B cell (primary cell): Measurements from ENCODE around the gene MYO5C. TPM values are rescaled to one million over a fixed set of nuclear protein-coding genes. Genes with fewer than 3 reads are reported as not detected.

Experiments used
- ATAC-seq: fragments of 200-7000 bp; cut with Tn5 transposase; one replicate; pipeline ENCODE4 v1.10.0; 2021; ENCODE audit warnings: low read depth, mild to moderate bottlenecking, moderate number of reproducible peaks, moderate library complexity
- CTCF ChIA-PET: fragments of 350-600 bp; sonication (Branson Sonifier 250); formaldehyde crosslinking; loops from one replicate; lab custom pipeline; 2021; ENCODE audit warnings: antibody characterized with exemption, inconsistent platforms; lab: Charles Lee
- POLR2A ChIA-PET: fragments of 350-600 bp; sonication (Branson Sonifier 250); formaldehyde crosslinking; loops from one replicate; lab custom pipeline; 2021; ENCODE audit warnings: antibody characterized with exemption; lab: Charles Lee
- DNase-seq: peaks from one replicate; pipeline ENCODE4 v3.0.0; 2013
- H2AFZ ChIP-seq: 2 replicates; pipeline ENCODE4 v1.6.1; 2012; ENCODE audit warnings: mild to moderate bottlenecking, low read depth, low read length; ENCODE audit not compliant: insufficient read depth, poor library complexity, severe bottlenecking
- H3K27ac ChIP-seq, 2 donors: 1 replicate in 1 of 2; 2 replicates in 1 of 2; pipeline ENCODE4 v1.5.1; 2012 to 2013; ENCODE audit warnings: low read length in 2 of 2, mild to moderate bottlenecking in 2 of 2, moderate library complexity in 1 of 2
- H3K27me3 ChIP-seq, 4 experiments: fragments of 200-600 bp in 1 of 4; sonication (generic) in 1 of 4; replicated peaks in 1 of 4; 1 replicate in 2 of 4; 2 replicates in 2 of 4; pipeline versions ENCODE4 v1.6.1 to v1.7.0; 2013 to 2016; ENCODE audit warnings: low read length in 3 of 4, mild to moderate bottlenecking in 2 of 4, mixed read lengths in 1 of 4, moderate library complexity in 1 of 4; ENCODE audit not compliant: insufficient read depth in 4 of 4, control insufficient read depth in 3 of 4; ENCODE audit errors: control extremely low read depth in 1 of 4
- H3K36me3 ChIP-seq, 2 experiments: replicated peaks in 1 of 2; 1 replicate in 1 of 2; 2 replicates in 1 of 2; pipeline versions ENCODE4 v1.6.1 to v1.7.1; 2013; ENCODE audit warnings: low read length in 1 of 2; ENCODE audit not compliant: insufficient read depth in 2 of 2, control insufficient read depth in 1 of 2; ENCODE audit errors: control extremely low read depth in 1 of 2, extremely low read depth in 1 of 2
- H3K4me1 ChIP-seq, 2 donors: fragments of 200-600 bp in 1 of 2; sonication (generic) in 1 of 2; 1 replicate in 1 of 2; 2 replicates in 1 of 2; pipeline versions ENCODE4 v1.5.1 to v1.6.1; 2013 to 2017; ENCODE audit warnings: low read length in 2 of 2; ENCODE audit not compliant: control insufficient read depth in 2 of 2, insufficient read depth in 2 of 2
- H3K4me2 ChIP-seq: replicated peaks from 2 replicates; pipeline ENCODE3; 2012; ENCODE audit warnings: mild to moderate bottlenecking, low read depth, low read length; ENCODE audit not compliant: poor library complexity, severe bottlenecking
- H3K4me3 ChIP-seq, 5 experiments: fragments of 200-600 bp in 1 of 5; sonication (generic) in 1 of 5; 1 replicate in 3 of 5; 2 replicates in 2 of 5; pipeline versions ENCODE4 v1.5.1 to v1.7.0; 2011 to 2016; ENCODE audit warnings: low read length in 4 of 5, mild to moderate bottlenecking in 4 of 5, low read depth in 2 of 5, control low read depth in 1 of 5, moderate library complexity in 1 of 5; ENCODE audit not compliant: insufficient read depth in 1 of 5; ENCODE audit errors: control extremely low read depth in 1 of 5, extremely low read depth in 1 of 5
- H3K79me2 ChIP-seq: fragments of 200-600 bp; sonication (generic); one replicate; pipeline ENCODE4 v1.6.0; 2016; ENCODE audit warnings: low read length; ENCODE audit not compliant: control insufficient read depth, insufficient read depth
- H3K9ac ChIP-seq: fragments of 200-600 bp; sonication (generic); 2 replicates; pipeline ENCODE4 v1.6.1; 2017; ENCODE audit warnings: mild to moderate bottlenecking, low read length, moderate library complexity
- H3K9me3 ChIP-seq, 3 donors: one replicate each; pipeline versions ENCODE4 v1.6.1 to v1.7.1; 2013; ENCODE audit warnings: low read length in 2 of 3; ENCODE audit not compliant: control insufficient read depth in 2 of 3, insufficient read depth in 1 of 3; ENCODE audit errors: control extremely low read depth in 1 of 3
- H4K20me1 ChIP-seq: 2 replicates; pipeline ENCODE4 v1.6.0; 2012; ENCODE audit warnings: mild to moderate bottlenecking, low read length; ENCODE audit not compliant: insufficient read depth, control insufficient read depth, poor library complexity, severe bottlenecking
- H3K27ac Mint-ChIP-seq: one replicate; pipeline ENCODE4 v1.8.0; 2021; ENCODE audit warnings: mixed read lengths
- H3K27me3 Mint-ChIP-seq: one replicate; pipeline ENCODE4 v1.8.0; 2021; ENCODE audit warnings: mixed read lengths
- H3K4me1 Mint-ChIP-seq: one replicate; pipeline ENCODE4 v1.8.0; 2021; ENCODE audit warnings: mixed read lengths
- H3K4me3 Mint-ChIP-seq: one replicate; pipeline ENCODE4 v1.8.0; 2021; ENCODE audit warnings: mixed read lengths
- H3K9me3 Mint-ChIP-seq: one replicate; pipeline ENCODE4 v1.8.0; 2022; ENCODE audit warnings: mixed read lengths; ENCODE audit not compliant: insufficient read depth
- EZH2 ChIP-seq: IDR thresholded peaks from 2 replicates; pipeline ENCODE4 v1.6.1; 2012; ENCODE audit warnings: borderline replicate concordance, low read depth, mild to moderate bottlenecking, moderate library complexity, low read length; ENCODE audit not compliant: insufficient read depth, poor library complexity, severe bottlenecking
- WGBS: methylation state at CpG from one replicate; pipeline ENCODE4 v1.1.5; 2013; ENCODE audit warnings: missing lambda C conversion rate; ENCODE audit not compliant: insufficient coverage; 5-methylcytosine and 5-hydroxymethylcytosine counted together
- intact Hi-C: fragments of 100-400 bp; cut with micrococcal nuclease; formaldehyde crosslinking; loops from one replicate; pipeline ENCODE4 v1.10.0; 2022
- polyA plus RNA-seq: library from polyadenylated mRNA; depleted of rRNA; stranded (reverse); fragments of >200 nt; gene quantifications from 2 replicates; pipeline ENCODE4 v1.2.3, GENCODE V29; 2012
- total RNA-seq, 2 donors: library from RNA; stranded (reverse); fragments of 120-200 nt in 1 of 2; gene quantifications; 1 replicate in 1 of 2; 2 replicates in 1 of 2; pipeline versions ENCODE4 v1.2.3 to v1.2.4, GENCODE V29; 2013 to 2022
- TF ChIP-seq, protein P1 (sequence below): fragments of 200-600 bp; IDR thresholded peaks from one replicate; pipeline ENCODE4 v1.8.0; 2022; ENCODE audit warnings: antibody characterized with exemption, mild to moderate bottlenecking

MYO5C gene
- total and polyA plus RNA-seq, 2 donors (not counting 1 experiment from before 2014, with no cell fraction given): 0.54 to 4.5 TPM

DNA sequence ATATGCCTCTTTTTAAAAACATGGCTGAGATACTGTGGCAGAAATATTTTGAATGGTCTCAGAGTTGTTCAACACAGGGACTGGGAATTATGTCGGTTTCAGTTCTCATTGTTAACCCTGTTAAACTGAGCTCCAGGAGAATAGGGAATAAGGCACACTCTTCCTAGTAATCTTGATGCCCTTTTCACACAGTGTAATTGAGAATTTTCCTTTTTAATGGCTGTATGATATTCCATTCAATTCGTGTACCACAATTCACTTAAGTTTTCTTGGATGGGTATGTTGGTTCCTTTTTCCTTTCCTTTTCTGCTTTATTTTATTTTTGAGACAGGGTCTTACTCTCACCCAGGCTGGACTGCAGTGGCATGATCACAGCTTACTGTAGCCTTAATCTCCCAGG is 149.3 kb downstream of the MYO5C start:
- DNase-seq (no peak), ATAC-seq (no peak)
- Histone ChIP-seq H3K36me3 (peaks cover 0 to 86% of the 10 kb centered on the region in 2 experiments), H3K27me3 (no peaks in the 10 kb centered on the region), H3K4me3 (no peak overlapping the region), H2AFZ (no peak overlapping the region), H3K27ac (no peak overlapping the region), H4K20me1 (no peaks in the 10 kb centered on the region), H3K4me2 (no peak overlapping the region), H3K79me2 (no peaks in the 10 kb centered on the region), H3K9ac (no peak overlapping the region), H3K4me1 (peaks cover 0 to 8% of the 10 kb centered on the region in 2 donors), H3K9me3 (no peaks in the 10 kb centered on the region)
- Mint-ChIP-seq H3K27me3 (no peaks in the 10 kb centered on the region), H3K27ac (no peak overlapping the region), H3K9me3 (no peaks in the 10 kb centered on the region), H3K4me1 (peaks cover 9% of the 10 kb centered on the region), H3K4me3 (no peak overlapping the region)
- WGBS: no CpG with 5 or more reads among the region's 2 CpGs
- ChIA-PET POLR2A (no interaction called here), CTCF (interaction anchor here (0.7 kb wide), 1 partner anchor 17 kb away, joined by 3 read pairs; no protein-coding TSS in a partner anchor)
- intact Hi-C loops: no loop called here
- TF ChIP-seq, protein P1, sequence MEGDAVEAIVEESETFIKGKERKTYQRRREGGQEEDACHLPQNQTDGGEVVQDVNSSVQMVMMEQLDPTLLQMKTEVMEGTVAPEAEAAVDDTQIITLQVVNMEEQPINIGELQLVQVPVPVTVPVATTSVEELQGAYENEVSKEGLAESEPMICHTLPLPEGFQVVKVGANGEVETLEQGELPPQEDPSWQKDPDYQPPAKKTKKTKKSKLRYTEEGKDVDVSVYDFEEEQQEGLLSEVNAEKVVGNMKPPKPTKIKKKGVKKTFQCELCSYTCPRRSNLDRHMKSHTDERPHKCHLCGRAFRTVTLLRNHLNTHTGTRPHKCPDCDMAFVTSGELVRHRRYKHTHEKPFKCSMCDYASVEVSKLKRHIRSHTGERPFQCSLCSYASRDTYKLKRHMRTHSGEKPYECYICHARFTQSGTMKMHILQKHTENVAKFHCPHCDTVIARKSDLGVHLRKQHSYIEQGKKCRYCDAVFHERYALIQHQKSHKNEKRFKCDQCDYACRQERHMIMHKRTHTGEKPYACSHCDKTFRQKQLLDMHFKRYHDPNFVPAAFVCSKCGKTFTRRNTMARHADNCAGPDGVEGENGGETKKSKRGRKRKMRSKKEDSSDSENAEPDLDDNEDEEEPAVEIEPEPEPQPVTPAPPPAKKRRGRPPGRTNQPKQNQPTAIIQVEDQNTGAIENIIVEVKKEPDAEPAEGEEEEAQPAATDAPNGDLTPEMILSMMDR: no peak
- TF ChIP-seq EZH2: no peak

DNA sequence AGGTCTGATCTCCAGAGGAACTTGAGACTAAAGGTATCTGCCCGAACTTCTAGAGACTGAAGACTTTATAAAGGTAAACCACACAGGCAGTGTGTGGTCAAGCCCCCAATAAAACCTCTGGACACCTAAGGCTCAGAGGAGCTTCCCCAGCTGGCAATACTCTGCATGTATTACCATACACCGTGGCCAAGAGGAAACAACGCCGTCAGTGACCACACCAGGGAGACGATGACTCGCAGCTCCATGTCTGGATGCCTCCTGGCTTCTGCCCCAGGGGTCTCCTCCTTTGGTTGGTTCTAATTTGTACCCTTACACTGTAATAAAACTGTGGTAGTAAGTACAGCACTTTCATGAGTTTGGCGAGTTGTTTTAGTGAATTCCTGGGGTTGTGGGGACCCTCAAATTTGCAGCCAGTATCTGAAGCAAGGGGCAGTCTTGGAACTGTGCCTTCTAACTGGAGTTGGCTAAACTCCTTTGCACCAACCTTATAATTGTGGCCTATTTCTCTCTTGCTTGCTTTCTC is 150.9 kb downstream of the MYO5C start:
- ChIA-PET CTCF (no interaction called here), POLR2A (no interaction called here)
- peaks cover 0 to 86% of the 10 kb centered on the region in 2 experiments for H3K36me3 ChIP-seq
- DNase-seq: no peak
- H3K4me1 ChIP-seq: no peaks in the 10 kb centered on the region
- no peaks in the 10 kb centered on the region for H3K79me2 ChIP-seq
- H3K9ac ChIP-seq: no peak overlapping the region
- no peak for ATAC-seq
- no peak overlapping the region for H3K4me3 Mint-ChIP-seq
- no peaks in the 10 kb centered on the region for H3K27me3 Mint-ChIP-seq
- H3K4me1 Mint-ChIP-seq: no peaks in the 10 kb centered on the region
- TF ChIP-seq EZH2: no peak
- TF ChIP-seq, protein P1: no peak
- no peak overlapping the region for H3K27ac Mint-ChIP-seq
- WGBS: 59% methylated on average over 3 of the region's 7 CpGs
- no peak overlapping the region for H3K27ac ChIP-seq
- no peak overlapping the region for H3K4me2 ChIP-seq
- intact Hi-C loops: no loop called here
- no peak overlapping the region for H2AFZ ChIP-seq
- no peaks in the 10 kb centered on the region for H3K9me3 ChIP-seq
- H3K27me3 ChIP-seq: no peaks in the 10 kb centered on the region
- H3K4me3 ChIP-seq: no peak overlapping the region
- no peaks in the 10 kb centered on the region for H3K9me3 Mint-ChIP-seq
- peaks cover 4% of the 10 kb centered on the region for H4K20me1 ChIP-seq
